Right lobe of liver (tissue), 4 donors: ENCODE results near the gene CNTN3.

Experiments used
- CTCF ChIP-seq, 4 donors: fragments of 200-600 bp in 3 of 4; fragments of 450-650 bp in 1 of 4; IDR thresholded peaks; one replicate each; pipeline versions ENCODE4 v1.5.1 to v1.8.0; 2016 to 2022; ENCODE audit warnings: antibody characterized with exemption in 4 of 4, mild to moderate bottlenecking in 2 of 4
- POLR2A ChIP-seq: fragments of 450-650 bp; IDR thresholded peaks from one replicate; pipeline ENCODE4 v1.6.1; 2017; ENCODE audit warnings: antibody characterized with exemption, mild to moderate bottlenecking
- donor health status: DM: no; HTN: no; CAD: no.
- donor health status: DM: no; HTN: no; CAD: no.
- donor health status: DM: no; HTN: yes; CAD: no.

GRCh38 chr3:74591946-74592345 lies 22.5 kb downstream of the CNTN3 start:
- no peak for TF ChIP-seq CTCF (IDR thresholded peaks at IDR 0.05)
- TF ChIP-seq POLR2A: no peak
